ENCODE results near the gene SDR39U1.

GRCh38 chr14:24422694-24423601, 19.6 kb downstream of the SDR39U1 start:
- TF ChIP-seq REST (IDR thresholded peaks at IDR 0.05; ENCODE audit: insufficient read depth in 1 of 2, low read depth in 2 of 2, low read length in 2 of 2) (no peak), SIN3A (IDR thresholded peaks at IDR 0.05; ENCODE audit: borderline replicate concordance, insufficient read depth, low read length) (no peak), POLR2AphosphoS5 (IDR thresholded peaks at IDR 0.05; ENCODE audit: low read depth, low read length) (no peak)

Data from PFSK-1 (cell line).